Measurements from ENCODE around the gene DNAJC30.
"Not testable (repeated sequence)": the region's sequence is repeated elsewhere in the genome, so short reads cannot be mapped to it uniquely, and the experiment has no call there.

DNAJC30 gene

DNA sequence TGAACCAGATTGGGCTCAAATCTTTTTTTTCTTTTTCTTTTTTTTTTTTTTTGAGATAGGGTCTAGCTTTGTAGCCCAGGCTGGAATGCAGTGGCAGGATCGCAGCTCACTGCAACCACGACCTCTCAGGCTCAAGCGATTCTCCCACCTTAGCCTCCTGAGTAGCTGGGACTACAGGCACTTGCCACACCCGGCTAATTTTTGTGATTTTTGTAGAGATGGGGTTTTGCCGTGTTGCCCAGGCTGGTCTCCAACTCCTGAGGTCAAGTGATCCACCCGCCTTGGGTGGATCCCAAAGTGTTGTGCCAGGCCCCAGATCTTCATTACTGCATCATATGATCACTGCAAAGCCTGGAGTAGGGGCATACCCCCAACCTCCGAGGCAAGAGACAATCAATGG, 2.8 kb downstream of the DNAJC30 start:
- no peak for DNase-seq

DNA sequence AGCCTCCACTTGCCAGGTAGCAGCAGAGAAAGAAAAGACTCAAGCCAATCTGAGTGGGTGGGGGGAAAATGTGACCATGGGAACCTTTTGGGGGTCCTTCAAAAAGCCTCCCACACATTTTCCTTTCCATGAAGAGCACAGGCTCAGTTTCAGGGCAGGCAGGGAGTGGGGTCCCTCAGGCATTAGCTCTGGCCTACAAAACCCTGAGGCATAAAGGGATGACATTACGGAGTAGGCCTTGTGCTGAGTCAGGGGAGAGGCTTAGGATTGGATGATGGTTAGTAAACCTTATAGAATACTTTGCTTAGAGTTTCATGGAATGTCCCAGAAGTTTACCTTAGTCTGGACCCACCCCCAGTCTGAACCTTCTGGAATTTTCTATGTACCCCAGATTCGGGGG, 3.5 kb downstream of the DNAJC30 start:
- DNase-seq, result no peak

- no peak for DNase-seq
Measured at GRCh38 chr7:73678862-73679261, 4.4 kb downstream of the DNAJC30 start.

DNA sequence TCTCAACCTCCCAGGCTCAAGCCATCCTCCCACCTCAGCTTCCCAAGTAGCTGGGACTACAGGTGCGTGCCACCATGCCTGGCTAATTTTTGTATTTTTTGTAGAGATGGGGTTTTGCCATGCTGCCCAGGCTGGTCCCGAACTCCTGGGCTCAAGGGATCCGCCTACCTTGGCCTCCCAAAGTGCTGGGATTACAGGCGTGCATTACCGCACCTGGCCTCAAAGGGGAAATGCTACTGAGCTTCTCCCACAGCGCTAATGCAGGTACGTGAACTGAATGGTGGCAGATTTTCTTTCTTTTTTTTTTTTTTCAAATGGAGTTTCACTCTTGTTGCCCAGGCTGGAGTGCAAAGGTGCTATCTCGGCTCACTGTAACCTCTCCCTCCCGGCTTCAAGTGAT, 7.2 kb downstream of the DNAJC30 start:
- DNase-seq, result not testable (repeated sequence)

DNA sequence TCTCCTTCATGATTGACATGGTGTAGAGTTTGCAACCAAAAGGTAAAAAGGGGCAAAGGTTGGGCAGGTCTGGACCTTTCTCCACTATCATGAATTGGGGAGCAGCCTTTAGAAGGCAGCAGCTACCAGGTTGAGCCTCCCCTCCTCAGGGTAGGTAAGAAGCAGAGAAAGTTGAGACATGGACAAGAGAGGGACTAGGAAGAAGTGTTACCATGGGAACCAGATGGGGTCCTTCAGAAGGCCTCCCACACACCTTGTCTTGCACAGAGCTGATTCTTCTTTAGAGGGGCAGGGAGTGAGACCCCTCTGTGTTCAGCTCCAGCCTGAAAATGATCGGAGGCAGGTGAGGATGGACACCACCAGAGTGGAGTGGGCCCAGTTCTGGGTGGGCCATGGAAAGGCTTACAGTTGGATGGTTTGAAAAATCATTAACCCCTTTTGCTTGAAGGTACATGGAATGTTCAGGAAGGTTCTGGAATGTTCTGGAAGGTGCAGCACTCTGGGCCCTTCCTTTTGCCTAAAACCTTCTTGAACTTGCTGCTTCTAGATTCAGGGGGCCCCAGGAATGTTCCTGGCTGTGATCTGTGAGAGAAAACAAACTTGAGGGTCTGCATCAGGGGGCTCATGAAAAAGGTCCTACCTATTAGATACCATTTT, 8.7 kb downstream of the DNAJC30 start:
- no peak for DNase-seq

GRCh38 chr7:73671857-73672445, 11.3 kb downstream of the DNAJC30 start:
- no peak for DNase-seq

GRCh38 chr7:73671322-73671661, 12.0 kb downstream of the DNAJC30 start:
- no peak for DNase-seq

GRCh38 chr7:73669858-73670385, 13.3 kb downstream of the DNAJC30 start:
- no peak for DNase-seq

- DNase-seq, result no peak
Measured at GRCh38 chr7:73669288-73669701, 14.0 kb downstream of the DNAJC30 start.

DNA sequence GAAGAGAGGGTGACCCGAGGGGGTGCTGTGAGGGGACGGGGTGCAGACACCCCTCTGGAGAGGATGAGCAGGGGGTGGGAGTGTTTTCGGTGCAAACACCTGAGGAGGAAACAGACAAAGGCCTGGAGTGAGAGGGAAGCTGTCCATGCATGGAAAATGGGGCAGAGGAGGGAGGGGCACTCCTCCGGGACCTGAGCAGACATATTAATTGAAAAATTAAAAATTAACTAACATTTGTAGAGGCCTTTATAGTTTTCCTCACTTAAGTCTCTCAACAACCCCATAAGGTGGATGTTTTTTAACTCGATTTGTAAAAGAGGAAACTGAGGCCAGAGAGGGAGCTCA, 14.4 kb downstream of the DNAJC30 start:
- DNase-seq, result no peak

DNA sequence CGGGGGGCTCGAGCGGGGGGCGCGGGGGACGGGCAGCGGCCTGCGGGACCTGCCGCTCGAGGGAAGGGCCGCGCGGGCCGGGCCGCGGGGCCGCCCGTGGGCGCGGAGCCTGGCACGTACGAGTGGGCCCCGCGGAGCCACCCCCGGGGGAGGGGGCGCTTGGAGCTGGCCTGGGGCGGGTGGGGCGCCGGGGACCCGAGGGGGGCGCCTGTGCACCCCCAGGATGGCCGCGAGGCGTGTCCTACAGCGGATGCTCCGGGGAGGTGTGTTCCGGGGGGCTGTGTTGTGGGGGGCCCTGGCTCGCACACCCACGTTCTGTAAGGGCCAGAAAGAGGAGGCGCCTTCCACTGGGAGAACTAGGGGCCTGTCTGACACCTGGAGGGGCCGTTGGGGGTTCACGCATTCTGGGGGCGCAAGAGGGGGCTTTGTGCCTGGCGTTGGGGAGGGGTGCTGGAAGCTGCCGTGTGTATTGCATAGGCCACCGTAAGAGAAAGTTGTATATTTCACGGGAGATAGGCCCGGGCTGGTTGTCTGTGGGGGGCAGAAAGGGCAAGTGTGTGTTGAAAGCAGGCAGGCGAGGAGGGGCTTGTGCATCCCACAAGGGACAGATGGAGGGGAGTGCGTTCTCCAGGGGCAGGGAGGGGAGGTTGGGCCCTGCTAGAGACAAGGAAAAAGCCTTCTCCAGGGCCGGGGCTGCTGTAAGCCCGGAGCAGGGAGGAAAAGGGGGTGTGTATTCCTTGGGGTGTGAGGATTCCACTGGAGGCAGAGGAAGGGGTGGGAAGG, 15.0 kb downstream of the DNAJC30 start:
- DNase-seq, result no peak

- peak; percentile 38 for DNase-seq
Measured at GRCh38 chr7:73667344-73668102, 15.7 kb downstream of the DNAJC30 start, which contains the start of gene VPS37D. VPS37D (plus strand) TSS chr7:73667831; CDS start chr7:73667959, 128 bp downstream.

GRCh38 chr7:73663033-73663432, 20.2 kb downstream of the DNAJC30 start:
- DNase-seq, result no peak

DNA sequence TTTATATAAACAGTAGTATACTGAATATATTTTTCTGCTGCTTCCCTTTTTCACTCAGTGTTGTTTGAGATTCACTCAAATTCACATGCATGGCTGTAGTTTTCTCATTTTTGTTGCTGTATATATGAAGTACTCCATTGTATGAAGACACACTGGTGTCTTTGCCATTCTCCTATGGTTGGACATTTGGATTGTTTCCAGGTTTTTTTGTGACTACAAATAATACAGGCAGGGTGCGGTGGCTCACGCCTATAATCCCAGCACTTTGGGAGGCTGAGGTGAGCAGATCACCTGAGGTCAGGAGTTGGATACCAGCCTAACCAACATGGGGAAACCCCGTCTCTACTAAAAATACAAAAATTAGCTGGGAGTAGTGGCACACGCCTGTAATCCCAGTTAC, 22.7 kb downstream of the DNAJC30 start:
- not testable (repeated sequence) for DNase-seq

DNA sequence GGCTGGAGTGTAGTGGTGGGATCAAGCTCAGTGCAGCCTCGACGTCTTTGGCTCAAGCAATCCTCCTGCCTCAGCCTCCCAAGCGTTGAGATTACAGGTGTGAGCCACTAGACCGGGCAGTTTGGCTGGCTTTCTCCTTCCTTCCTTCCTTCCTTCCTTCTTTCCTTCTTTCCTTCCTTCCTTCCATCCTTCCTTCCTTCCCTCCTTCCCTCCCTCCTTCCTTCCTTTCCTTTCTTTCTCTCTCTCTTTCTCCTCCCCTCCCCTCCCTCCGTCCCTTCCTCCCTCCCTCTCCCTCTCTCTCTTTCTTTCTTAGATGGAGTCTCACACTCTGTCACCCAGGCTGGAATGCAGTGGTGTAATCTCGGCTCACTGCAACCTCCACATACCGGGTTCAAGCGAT, 23.3 kb downstream of the DNAJC30 start:
- DNase-seq, result no peak

DNA sequence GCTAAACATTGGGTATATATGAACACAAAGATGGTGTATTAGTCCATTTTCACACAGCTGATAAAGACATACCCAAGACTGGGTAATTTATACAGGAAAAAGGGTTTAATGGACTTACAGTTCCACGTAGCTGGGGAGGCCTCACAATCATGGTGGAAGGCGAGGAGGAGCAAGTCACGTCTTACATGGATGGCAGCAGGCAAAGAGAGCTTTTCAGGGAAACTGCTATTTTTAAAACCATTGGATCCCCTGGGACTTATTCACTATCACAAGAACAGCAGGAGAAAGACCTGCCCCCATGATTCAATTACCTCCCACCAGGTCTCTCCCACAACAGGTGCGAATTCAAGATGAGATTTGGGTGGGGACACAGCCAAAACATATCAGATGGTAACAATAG, 27.9 kb downstream of the DNAJC30 start:
- not testable (repeated sequence) for DNase-seq

- no peak for DNase-seq
Measured at GRCh38 chr7:73652541-73652949, 30.7 kb downstream of the DNAJC30 start.

GRCh38 chr7:73650524-73650923, 32.7 kb downstream of the DNAJC30 start:
- no peak for DNase-seq

DNA sequence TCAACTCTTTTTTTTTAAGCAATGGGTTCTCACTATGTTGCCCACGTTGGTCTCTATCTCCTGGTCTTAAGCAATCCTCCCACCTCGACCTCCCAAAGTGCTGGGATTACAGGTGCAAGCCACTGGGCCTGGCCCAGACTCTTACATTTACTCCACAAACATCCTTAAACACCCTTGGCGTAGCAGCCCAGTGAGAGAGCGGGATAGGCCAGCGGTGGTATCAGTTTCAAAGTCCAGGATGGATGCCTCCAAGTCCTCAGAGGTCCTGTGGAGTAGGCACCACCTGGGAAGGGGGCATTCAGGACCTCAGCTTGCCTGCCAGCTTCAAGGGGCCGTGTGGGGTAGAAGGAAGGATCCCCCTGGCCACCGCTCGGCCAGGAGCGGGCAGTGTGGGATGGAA, 33.7 kb downstream of the DNAJC30 start:
- DNase-seq, result no peak

DNA sequence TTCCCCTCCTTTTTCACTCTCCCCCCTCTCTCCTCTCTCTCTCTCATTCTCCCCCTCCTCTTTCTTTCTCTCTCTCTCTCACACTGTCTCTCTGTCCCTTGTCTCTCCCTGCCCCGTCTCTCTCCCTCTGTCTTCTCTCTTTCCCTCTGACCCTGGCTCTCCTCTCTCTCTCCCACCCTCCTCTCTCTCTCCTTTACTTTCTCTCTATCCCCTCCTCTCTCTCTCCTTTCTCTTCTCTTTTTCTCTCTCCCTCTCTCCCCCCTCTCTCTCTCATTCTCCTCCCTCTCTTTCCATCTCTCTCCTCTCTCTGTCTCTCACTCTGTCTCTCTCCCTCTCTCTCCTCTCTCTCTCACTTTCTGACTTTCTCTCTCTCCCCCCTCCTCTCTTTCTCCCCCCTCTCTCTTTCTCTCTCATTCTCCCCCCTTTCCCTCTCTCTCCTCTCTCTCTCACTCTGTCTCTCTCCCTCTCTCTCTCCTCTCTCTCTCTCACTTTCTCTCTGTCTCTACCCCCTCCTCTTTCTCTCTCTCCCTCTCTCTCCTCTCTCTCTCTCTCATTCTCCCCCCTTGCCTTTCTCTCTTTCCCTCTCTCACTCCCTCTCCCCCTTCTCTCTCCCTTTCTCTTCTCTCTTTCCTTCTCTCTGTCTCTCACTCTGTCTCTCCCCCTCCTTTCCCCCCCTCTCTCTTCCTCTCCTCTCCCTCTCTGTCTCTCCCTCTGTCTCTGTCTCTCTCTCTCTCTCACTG, 34.5 kb downstream of the DNAJC30 start:
- DNase-seq, result no peak

- DNase-seq, result no peak
Measured at GRCh38 chr7:73647725-73648592, 35.3 kb downstream of the DNAJC30 start.

Data from NCI-H1436 treated with DMSO at 0.1 percent for 48 hours (cell line).